ENCODE measurements around the gene C16orf74. TPM values are rescaled to one million over a fixed set of nuclear protein-coding genes. Genes with fewer than 3 reads are reported as not detected.

C16orf74 gene
- total and polyA plus RNA-seq, 2 of the 8 experiments (the other 6 are each of a cell fraction or from before 2014, with no cell fraction given) = 7.3 to 9.3 TPM

GRCh38 chr16:85736921-85737320 lies 14.0 kb downstream of the C16orf74 start (continued):
- TF ChIP-seq, protein P1, sequence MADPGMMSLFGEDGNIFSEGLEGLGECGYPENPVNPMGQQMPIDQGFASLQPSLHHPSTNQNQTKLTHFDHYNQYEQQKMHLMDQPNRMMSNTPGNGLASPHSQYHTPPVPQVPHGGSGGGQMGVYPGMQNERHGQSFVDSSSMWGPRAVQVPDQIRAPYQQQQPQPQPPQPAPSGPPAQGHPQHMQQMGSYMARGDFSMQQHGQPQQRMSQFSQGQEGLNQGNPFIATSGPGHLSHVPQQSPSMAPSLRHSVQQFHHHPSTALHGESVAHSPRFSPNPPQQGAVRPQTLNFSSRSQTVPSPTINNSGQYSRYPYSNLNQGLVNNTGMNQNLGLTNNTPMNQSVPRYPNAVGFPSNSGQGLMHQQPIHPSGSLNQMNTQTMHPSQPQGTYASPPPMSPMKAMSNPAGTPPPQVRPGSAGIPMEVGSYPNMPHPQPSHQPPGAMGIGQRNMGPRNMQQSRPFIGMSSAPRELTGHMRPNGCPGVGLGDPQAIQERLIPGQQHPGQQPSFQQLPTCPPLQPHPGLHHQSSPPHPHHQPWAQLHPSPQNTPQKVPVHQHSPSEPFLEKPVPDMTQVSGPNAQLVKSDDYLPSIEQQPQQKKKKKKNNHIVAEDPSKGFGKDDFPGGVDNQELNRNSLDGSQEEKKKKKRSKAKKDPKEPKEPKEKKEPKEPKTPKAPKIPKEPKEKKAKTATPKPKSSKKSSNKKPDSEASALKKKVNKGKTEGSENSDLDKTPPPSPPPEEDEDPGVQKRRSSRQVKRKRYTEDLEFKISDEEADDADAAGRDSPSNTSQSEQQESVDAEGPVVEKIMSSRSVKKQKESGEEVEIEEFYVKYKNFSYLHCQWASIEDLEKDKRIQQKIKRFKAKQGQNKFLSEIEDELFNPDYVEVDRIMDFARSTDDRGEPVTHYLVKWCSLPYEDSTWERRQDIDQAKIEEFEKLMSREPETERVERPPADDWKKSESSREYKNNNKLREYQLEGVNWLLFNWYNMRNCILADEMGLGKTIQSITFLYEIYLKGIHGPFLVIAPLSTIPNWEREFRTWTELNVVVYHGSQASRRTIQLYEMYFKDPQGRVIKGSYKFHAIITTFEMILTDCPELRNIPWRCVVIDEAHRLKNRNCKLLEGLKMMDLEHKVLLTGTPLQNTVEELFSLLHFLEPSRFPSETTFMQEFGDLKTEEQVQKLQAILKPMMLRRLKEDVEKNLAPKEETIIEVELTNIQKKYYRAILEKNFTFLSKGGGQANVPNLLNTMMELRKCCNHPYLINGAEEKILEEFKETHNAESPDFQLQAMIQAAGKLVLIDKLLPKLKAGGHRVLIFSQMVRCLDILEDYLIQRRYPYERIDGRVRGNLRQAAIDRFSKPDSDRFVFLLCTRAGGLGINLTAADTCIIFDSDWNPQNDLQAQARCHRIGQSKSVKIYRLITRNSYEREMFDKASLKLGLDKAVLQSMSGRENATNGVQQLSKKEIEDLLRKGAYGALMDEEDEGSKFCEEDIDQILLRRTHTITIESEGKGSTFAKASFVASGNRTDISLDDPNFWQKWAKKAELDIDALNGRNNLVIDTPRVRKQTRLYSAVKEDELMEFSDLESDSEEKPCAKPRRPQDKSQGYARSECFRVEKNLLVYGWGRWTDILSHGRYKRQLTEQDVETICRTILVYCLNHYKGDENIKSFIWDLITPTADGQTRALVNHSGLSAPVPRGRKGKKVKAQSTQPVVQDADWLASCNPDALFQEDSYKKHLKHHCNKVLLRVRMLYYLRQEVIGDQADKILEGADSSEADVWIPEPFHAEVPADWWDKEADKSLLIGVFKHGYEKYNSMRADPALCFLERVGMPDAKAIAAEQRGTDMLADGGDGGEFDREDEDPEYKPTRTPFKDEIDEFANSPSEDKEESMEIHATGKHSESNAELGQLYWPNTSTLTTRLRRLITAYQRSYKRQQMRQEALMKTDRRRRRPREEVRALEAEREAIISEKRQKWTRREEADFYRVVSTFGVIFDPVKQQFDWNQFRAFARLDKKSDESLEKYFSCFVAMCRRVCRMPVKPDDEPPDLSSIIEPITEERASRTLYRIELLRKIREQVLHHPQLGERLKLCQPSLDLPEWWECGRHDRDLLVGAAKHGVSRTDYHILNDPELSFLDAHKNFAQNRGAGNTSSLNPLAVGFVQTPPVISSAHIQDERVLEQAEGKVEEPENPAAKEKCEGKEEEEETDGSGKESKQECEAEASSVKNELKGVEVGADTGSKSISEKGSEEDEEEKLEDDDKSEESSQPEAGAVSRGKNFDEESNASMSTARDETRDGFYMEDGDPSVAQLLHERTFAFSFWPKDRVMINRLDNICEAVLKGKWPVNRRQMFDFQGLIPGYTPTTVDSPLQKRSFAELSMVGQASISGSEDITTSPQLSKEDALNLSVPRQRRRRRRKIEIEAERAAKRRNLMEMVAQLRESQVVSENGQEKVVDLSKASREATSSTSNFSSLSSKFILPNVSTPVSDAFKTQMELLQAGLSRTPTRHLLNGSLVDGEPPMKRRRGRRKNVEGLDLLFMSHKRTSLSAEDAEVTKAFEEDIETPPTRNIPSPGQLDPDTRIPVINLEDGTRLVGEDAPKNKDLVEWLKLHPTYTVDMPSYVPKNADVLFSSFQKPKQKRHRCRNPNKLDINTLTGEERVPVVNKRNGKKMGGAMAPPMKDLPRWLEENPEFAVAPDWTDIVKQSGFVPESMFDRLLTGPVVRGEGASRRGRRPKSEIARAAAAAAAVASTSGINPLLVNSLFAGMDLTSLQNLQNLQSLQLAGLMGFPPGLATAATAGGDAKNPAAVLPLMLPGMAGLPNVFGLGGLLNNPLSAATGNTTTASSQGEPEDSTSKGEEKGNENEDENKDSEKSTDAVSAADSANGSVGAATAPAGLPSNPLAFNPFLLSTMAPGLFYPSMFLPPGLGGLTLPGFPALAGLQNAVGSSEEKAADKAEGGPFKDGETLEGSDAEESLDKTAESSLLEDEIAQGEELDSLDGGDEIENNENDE (IDR thresholded peaks at IDR 0.05; ENCODE audit: insufficient replicate concordance, low read length) = no peak
- TF ChIP-seq BACH1 (IDR thresholded peaks at IDR 0.05; ENCODE audit: low read length) (no peak), PHF8 (conservative IDR thresholded peaks at IDR 0.05; ENCODE audit: low read depth, low read length) (no peak), NRF1 (IDR thresholded peaks at IDR 0.05; ENCODE audit: low read depth, low read length) (no peak), SP4 (IDR thresholded peaks at IDR 0.05; ENCODE audit: low read length) (no peak), POLR2A (IDR thresholded peaks at IDR 0.05; ENCODE audit: control extremely low read depth in 1 of 2, low read depth in 2 of 2, low read length in 2 of 2) (no peak), CHD1 (IDR thresholded peaks at IDR 0.05; ENCODE audit: low read depth, low read length) (no peak), KDM4A (IDR thresholded peaks at IDR 0.05; ENCODE audit: low read depth, low read length, severe bottlenecking) (no peak), SRF (IDR thresholded peaks at IDR 0.05; ENCODE audit: low read depth, low read length) (no peak), TCF12 (IDR thresholded peaks at IDR 0.05; ENCODE audit: low read depth, low read length) (no peak), CEBPB (IDR thresholded peaks at IDR 0.05; ENCODE audit: low read depth, low read length) (no peak), HDAC2 (IDR thresholded peaks at IDR 0.05; ENCODE audit: borderline replicate concordance in 1 of 2, low read depth in 2 of 2, low read length in 2 of 2) (no peak), SIRT6 (IDR thresholded peaks at IDR 0.05; ENCODE audit: low read length) (no peak), TAF7 (optimal IDR thresholded peaks at IDR 0.05; ENCODE audit: borderline replicate concordance, low read depth, low read length) (no peak)
